NCI-H226 (cell line): ENCODE results near the gene ACSF3.

Source experiments
- DNase-seq: peaks from one replicate; pipeline ENCODE4 v3.0.0-alpha.2; 2015

The ACSF3 gene

GRCh38 chr16:89166696-89167424 lies 73.2 kb downstream of the ACSF3 start:
- no peak for DNase-seq

GRCh38 chr16:89167425-89167941 lies 73.8 kb downstream of the ACSF3 start:
- DNase-seq, result peak; percentile 45

GRCh38 chr16:89168381-89169189 lies 74.9 kb downstream of the ACSF3 start:
- DNase-seq, result no peak

- DNase-seq, result no peak
These were observed 76.1 kb downstream of the ACSF3 start for GRCh38 chr16:89169778-89170177.

- no peak for DNase-seq
These were observed 76.9 kb downstream of the ACSF3 start for GRCh38 chr16:89170346-89171215.

GRCh38 chr16:89171216-89172170 lies 77.8 kb downstream of the ACSF3 start, which contains the start of gene CDH15:
Gene CDH15 (plus strand): TSS chr16:89171748. CDS start chr16:89171832, 84 bp downstream.
- peak; percentile 90 for DNase-seq

- no peak for DNase-seq
These were observed 78.5 kb downstream of the ACSF3 start for GRCh38 chr16:89172171-89172527.

GRCh38 chr16:89172528-89173173 lies 79.0 kb downstream of the ACSF3 start:
- DNase-seq, result no peak

- no peak for DNase-seq
These were observed 79.7 kb downstream of the ACSF3 start for GRCh38 chr16:89173174-89173921.

GRCh38 chr16:89174055-89174827 lies 80.6 kb downstream of the ACSF3 start:
- DNase-seq, result no peak

GRCh38 chr16:89174877-89175276 lies 81.2 kb downstream of the ACSF3 start:
- no peak for DNase-seq

GRCh38 chr16:89175280-89176146 lies 81.9 kb downstream of the ACSF3 start:
- no peak for DNase-seq

GRCh38 chr16:89176147-89176690 lies 82.6 kb downstream of the ACSF3 start:
- no peak for DNase-seq

GRCh38 chr16:89176717-89177116 lies 83.1 kb downstream of the ACSF3 start:
- DNase-seq, result no peak

GRCh38 chr16:89177501-89177900 lies 83.8 kb downstream of the ACSF3 start:
- no peak for DNase-seq

GRCh38 chr16:89178453-89179147 lies 84.9 kb downstream of the ACSF3 start:
- no peak for DNase-seq

GRCh38 chr16:89179148-89179484 lies 85.5 kb downstream of the ACSF3 start:
- DNase-seq, result no peak
